ENCODE results near the gene VCAN. TPM values are rescaled to one million over a fixed set of nuclear protein-coding genes. Genes with fewer than 3 reads are reported as not detected.

Gene VCAN
- total and polyA plus RNA-seq, 2 of the 4 experiments (the other 2 are of a cell fraction): 45.3 to 158 TPM

- H3K36me3 ChIP-seq (ENCODE audit: control insufficient read depth, insufficient read depth, low read length): peaks cover 11% of the 10 kb centered on the region
- no TSS peak for BruUV-seq (replicated peaks)
- intact Hi-C loops (cut with micrococcal nuclease): no loop called here
- no peaks in the 10 kb centered on the region for H4K20me1 ChIP-seq (ENCODE audit: insufficient read depth, low read length)
- no peaks in the 10 kb centered on the region for H3K27me3 ChIP-seq (ENCODE audit: control insufficient read depth, insufficient read depth, low read length)
- no peak overlapping the region for H4K8ac ChIP-seq (ENCODE audit: low read depth in 2 of 2, low read length in 2 of 2)
- H2BK120ac ChIP-seq (ENCODE audit: low read depth, low read length): peak overlapping the region; percentile 33; the same call in 1 of the 2 replicates
- no peak overlapping the region for H2AK9ac ChIP-seq (replicated peaks; ENCODE audit: low read depth, low read length, poor library complexity)
- no peak overlapping the region for H3K4me3 ChIP-seq (ENCODE audit: insufficient read depth, low read depth, low read length)
- peak overlapping the region; percentile 65; the same call in 1 of the 2 replicates for H3K18ac ChIP-seq (ENCODE audit: low read depth, low read length)
- H4K91ac ChIP-seq (ENCODE audit: insufficient read depth, low read depth, low read length): peak overlapping the region; percentile 1; the same call in 1 of the 2 replicates
- peak overlapping the region; percentile 51; the same call in 1 of the 2 replicates for H2BK20ac ChIP-seq (ENCODE audit: low read depth, low read length)
- ChIA-PET POLR2A (ENCODE audit: unreplicated experiment) (no interaction called here), CTCF (no interaction called here)
- H2BK5ac ChIP-seq (ENCODE audit: low read depth, low read length, poor library complexity, severe bottlenecking): no peak overlapping the region
- H3K14ac ChIP-seq (replicated peaks; ENCODE audit: low read depth, low read length): peak overlapping the region; percentile 54
- H3K9me3 ChIP-seq (ENCODE audit: control insufficient read depth, insufficient read depth, low read length): no peaks in the 10 kb centered on the region
- in situ Hi-C loops (cut with MboI; ENCODE audit: low sequenced_read_pairs): no loop called here
- H3K79me1 ChIP-seq (ENCODE audit: low read depth in 1 of 2, low read length in 2 of 2): peaks cover 10 to 23% of the 10 kb centered on the region in 2 experiments
- H3K4me2 ChIP-seq (ENCODE audit: low read depth, low read length): no peak overlapping the region
- H2BK15ac ChIP-seq (ENCODE audit: low read depth, low read length): no peak overlapping the region; the same call in 2 of the 3 replicates
- peak overlapping the region; percentile 35; the same call in 1 of the 2 replicates for H3K4ac ChIP-seq (ENCODE audit: low read depth, low read length)
- TF ChIP-seq RAD21 (IDR thresholded peaks at IDR 0.05; ENCODE audit: low read length): no peak
- no peak for TF ChIP-seq RFX5 (IDR thresholded peaks at IDR 0.05; ENCODE audit: low read depth, low read length)
- TF ChIP-seq MAZ (IDR thresholded peaks at IDR 0.05; ENCODE audit: borderline replicate concordance, low read depth, low read length): no peak
- no peak for TF ChIP-seq BHLHE40 (IDR thresholded peaks at IDR 0.05; ENCODE audit: low read depth, low read length)
- H3K56ac ChIP-seq (ENCODE audit: extremely low read depth, insufficient read depth, low read length): no peak overlapping the region
- H4K5ac ChIP-seq (ENCODE audit: low read depth, low read length): peak overlapping the region; percentile 49; the same call in 1 of the 2 replicates
- no peak for ATAC-seq (ENCODE audit: low read depth)
- peak overlapping the region; percentile 4; the same call in 1 of the 2 replicates for H3K23ac ChIP-seq (ENCODE audit: low read depth, low read length)
- peak; percentile 31 for DNase-seq
- 67% methylated on average over 1 of the region's 4 CpGs; no CpG with 5 or more reads in 1 of the 2 experiments for WGBS, 2 experiments (ENCODE audit: extremely low coverage in 2 of 2, insufficient read length in 1 of 2)
- H2AFZ ChIP-seq (replicated peaks; ENCODE audit: low read length, poor library complexity): no peak overlapping the region
- dilution Hi-C loops (cut with HindIII; ENCODE audit: low sequenced_read_pairs, unreplicated experiment): no loop called here
- peaks cover 11% of the 10 kb centered on the region for H3K9me1 ChIP-seq (ENCODE audit: insufficient read depth, low read length)
- no peak overlapping the region; the same call in 1 of the 2 replicates for H2AK5ac ChIP-seq (ENCODE audit: low read depth, low read length)
- no peak overlapping the region for H3K9ac ChIP-seq (ENCODE audit: low read depth, low read length)
- H3K27ac ChIP-seq (ENCODE audit: insufficient read depth, low read length): no peak overlapping the region
- H3K4me1 ChIP-seq (ENCODE audit: control insufficient read depth, insufficient read depth, low read length): peaks cover 16% of the 10 kb centered on the region
Measured at GRCh38 chr5:83548581-83548980, 77.0 kb downstream of the VCAN start.

All from IMR-90 (cell line).